RWPE2 (cell line): ENCODE data around the gene LYPD3.
"Not testable (repeated sequence)": the region's sequence is repeated elsewhere in the genome, so short reads cannot be mapped to it uniquely, and the experiment has no call there.

ENCODE experiments used
- ATAC-seq: fragments of 200-7000 bp; cut with Tn5 transposase; 3 replicates; pipeline ENCODE4 v1.9.1; 2021; ENCODE audit warnings: low read depth
- DNase-seq: peaks from one replicate; pipeline ENCODE4 v3.0.0-alpha.2; 2020; ENCODE audit warnings: low spot score
- H3K27ac ChIP-seq: fragments of 450-650 bp; 2 replicates; pipeline ENCODE4 v1.5.1; 2017; ENCODE audit warnings: mild to moderate bottlenecking; ENCODE audit not compliant: poor library complexity, severe bottlenecking
- H3K27me3 ChIP-seq: fragments of 250-450 bp; sonication (Bioruptor Pico); 2 replicates; pipeline ENCODE4 v1.5.1; 2021; ENCODE audit warnings: mild to moderate bottlenecking, moderate library complexity; ENCODE audit not compliant: insufficient read depth, poor library complexity, severe bottlenecking
- H3K36me3 ChIP-seq: fragments of 250-450 bp; sonication (Bioruptor Pico); 2 replicates; pipeline ENCODE4 v1.5.1; 2020; ENCODE audit warnings: low read depth, mild to moderate bottlenecking, moderate library complexity
- H3K4me1 ChIP-seq: fragments of 250-450 bp; sonication (Bioruptor Pico); 2 replicates; pipeline ENCODE4 v1.5.1; 2021; ENCODE audit warnings: mild to moderate bottlenecking, moderate library complexity; ENCODE audit not compliant: insufficient read depth, poor library complexity, severe bottlenecking
- H3K4me3 ChIP-seq: fragments of 250-450 bp; sonication (Bioruptor Pico); 2 replicates; pipeline ENCODE4 v1.5.1; 2021; ENCODE audit warnings: mild to moderate bottlenecking, moderate library complexity; ENCODE audit not compliant: severe bottlenecking
- H3K9me3 ChIP-seq: fragments of 250-450 bp; sonication (Bioruptor Pico); 2 replicates; pipeline ENCODE4 v1.5.1; 2021; ENCODE audit warnings: mild to moderate bottlenecking, moderate library complexity; ENCODE audit not compliant: severe bottlenecking
- CTCF ChIP-seq: fragments of 450-650 bp; IDR thresholded peaks from one replicate; pipeline ENCODE4 v1.5.1; 2017; ENCODE audit warnings: mild to moderate bottlenecking, moderate library complexity; ENCODE audit not compliant: poor library complexity, severe bottlenecking

Gene LYPD3

GRCh38 chr19:43465468-43466120, at the start of gene LYPD3:
LYPD3 (minus strand) TSS chr19:43465608; CDS start chr19:43465571, 37 bp downstream.
- peak; percentile 97 for DNase-seq
- Histone ChIP-seq H3K4me1 (peaks cover 22% of the 10 kb centered on the region), H3K4me3 (peak within 1 kb of the TSS; percentile 52)

GRCh38 chr19:43512399-43512798, 47.0 kb upstream of the LYPD3 start:
- H3K4me3 ChIP-seq, H3K4me1 ChIP-seq, H3K27me3 ChIP-seq, ATAC-seq, DNase-seq, H3K27ac ChIP-seq, H3K9me3 ChIP-seq: not testable (repeated sequence)
- peaks cover 60% of the 10 kb centered on the region for H3K36me3 ChIP-seq

More at GRCh38 chr19:43465468-43466120, at the start of gene LYPD3:
- H3K27ac ChIP-seq: peak within 1 kb of the TSS; percentile 43
- no peak for TF ChIP-seq CTCF
- no peaks in the 10 kb centered on the region for H3K27me3 ChIP-seq
- H3K9me3 ChIP-seq: no peaks in the 10 kb centered on the region
- H3K36me3 ChIP-seq: no peaks in the 10 kb centered on the region
- peak; percentile 66 for ATAC-seq

- H3K9me3 ChIP-seq: no peaks in the 10 kb centered on the region
- H3K27me3 ChIP-seq: no peaks in the 10 kb centered on the region
- ATAC-seq (no peak), DNase-seq (no peak)
- H3K36me3 ChIP-seq: peaks cover 55% of the 10 kb centered on the region
- TF ChIP-seq CTCF: no peak
- no peak overlapping the region for H3K27ac ChIP-seq
- H3K4me1 ChIP-seq: no peaks in the 10 kb centered on the region
- H3K4me3 ChIP-seq: no peak overlapping the region
Observed at GRCh38 chr19:43511324-43511723, 45.9 kb upstream of the LYPD3 start.

- ATAC-seq: no peak
- no peaks in the 10 kb centered on the region for H3K4me1 ChIP-seq
- no peak for DNase-seq
- H3K4me3 ChIP-seq: no peak overlapping the region
- H3K27me3 ChIP-seq: no peaks in the 10 kb centered on the region
- peaks cover 56% of the 10 kb centered on the region for H3K36me3 ChIP-seq
- TF ChIP-seq CTCF: no peak
- H3K9me3 ChIP-seq: no peaks in the 10 kb centered on the region
- H3K27ac ChIP-seq: no peak overlapping the region
Observed at GRCh38 chr19:43510713-43511112, 45.3 kb upstream of the LYPD3 start.

GRCh38 chr19:43507880-43508279, 42.5 kb upstream of the LYPD3 start:
- no peaks in the 10 kb centered on the region for H3K4me1 ChIP-seq
- no peak for ATAC-seq
- H3K4me3 ChIP-seq: no peak overlapping the region
- H3K9me3 ChIP-seq: no peaks in the 10 kb centered on the region
- peaks cover 45% of the 10 kb centered on the region for H3K36me3 ChIP-seq
- DNase-seq: no peak
- TF ChIP-seq CTCF: no peak
- H3K27ac ChIP-seq: no peak overlapping the region
- no peaks in the 10 kb centered on the region for H3K27me3 ChIP-seq
